Ishikawa (cell line): Measurements from ENCODE around the gene KCNJ9.

ENCODE experiments used
- CEBPB ChIP-seq: IDR thresholded peaks from 2 replicates; pipeline ENCODE4 v1.6.1; 2012
- CREB1 ChIP-seq: IDR thresholded peaks from 2 replicates; pipeline ENCODE4 v1.6.1; 2012; ENCODE audit warnings: low read depth
- EGR1 ChIP-seq: IDR thresholded peaks from 2 replicates; pipeline ENCODE4 v1.6.1; 2012
- EP300 ChIP-seq: IDR thresholded peaks from 2 replicates; pipeline ENCODE4 v1.6.1; 2012; ENCODE audit warnings: borderline replicate concordance
- FOXM1 ChIP-seq: IDR thresholded peaks from 2 replicates; pipeline ENCODE4 v1.6.1; 2012; ENCODE audit warnings: low read depth, borderline replicate concordance
- MAX ChIP-seq: IDR thresholded peaks from 2 replicates; pipeline ENCODE4 v1.6.1; 2012
- NFIC ChIP-seq: IDR thresholded peaks from 2 replicates; pipeline ENCODE4 v1.6.1; 2012
- RAD21 ChIP-seq: IDR thresholded peaks from 2 replicates; pipeline ENCODE4 v1.6.1; 2012; ENCODE audit warnings: low read depth
- REST ChIP-seq: IDR thresholded peaks from 2 replicates; pipeline ENCODE4 v1.6.1; 2012; ENCODE audit warnings: low read depth, mild to moderate bottlenecking
- TAF1 ChIP-seq: IDR thresholded peaks from 2 replicates; pipeline ENCODE4 v1.6.1; 2012; ENCODE audit warnings: low read depth, mild to moderate bottlenecking
- TCF12 ChIP-seq: IDR thresholded peaks from 2 replicates; pipeline ENCODE4 v1.6.1; 2012; ENCODE audit warnings: low read depth
- TEAD4 ChIP-seq: IDR thresholded peaks from 2 replicates; pipeline ENCODE4 v1.6.1; 2012
- USF1 ChIP-seq: IDR thresholded peaks from 2 replicates; pipeline ENCODE4 v1.6.1; 2012
- YY1 ChIP-seq: IDR thresholded peaks from 2 replicates; pipeline ENCODE4 v1.6.1; 2012; ENCODE audit warnings: low read depth
- ZBTB7A ChIP-seq: IDR thresholded peaks from 2 replicates; pipeline ENCODE4 v1.6.1; 2012; ENCODE audit warnings: low read depth

KCNJ9 gene

GRCh38 chr1:160133990-160134770 lies 52.8 kb downstream of the KCNJ9 start:
- TF ChIP-seq REST (no peak), TCF12 (no peak), CEBPB (no peak), FOXM1 (no peak), TAF1 (no peak), CREB1 (no peak), RAD21 (no peak), NFIC (no peak)

- TF ChIP-seq ZBTB7A (no peak), EP300 (no peak), RAD21 (no peak), EGR1 (no peak), NFIC (no peak), REST (no peak), USF1 (no peak), FOXM1 (no peak), TCF12 (no peak), TEAD4 (no peak), CREB1 (no peak), MAX (no peak), CEBPB (no peak)
These were observed 53.6 kb downstream of the KCNJ9 start for GRCh38 chr1:160134791-160135572.

- TF ChIP-seq FOXM1 (no peak), USF1 (no peak), TCF12 (no peak), EGR1 (no peak), CREB1 (no peak), CEBPB (no peak), NFIC (no peak), TAF1 (no peak), RAD21 (no peak), MAX (no peak), YY1 (no peak), TEAD4 (no peak)
These were observed 55.0 kb downstream of the KCNJ9 start for GRCh38 chr1:160136121-160136925.

- TF ChIP-seq RAD21 = no peak
- no peak for TF ChIP-seq TCF12
- TF ChIP-seq ZBTB7A = no peak
- TF ChIP-seq EGR1 = no peak
- no peak for TF ChIP-seq FOXM1
- TF ChIP-seq MAX = no peak
- TF ChIP-seq NFIC = no peak
- no peak for TF ChIP-seq TAF1
- TF ChIP-seq EP300 = no peak
- TF ChIP-seq REST = no peak
- no peak for TF ChIP-seq USF1
- TF ChIP-seq CREB1 = no peak
- no peak for TF ChIP-seq CEBPB
- TF ChIP-seq YY1 = no peak
- no peak for TF ChIP-seq TEAD4
These were observed 55.5 kb downstream of the KCNJ9 start for GRCh38 chr1:160136926-160137200.
